Measurements from ENCODE around the gene MKI67.
"Not testable (repeated sequence)": the region's sequence is repeated elsewhere in the genome, so short reads cannot be mapped to it uniquely, and the experiment has no call there.

The MKI67 gene, protein sequence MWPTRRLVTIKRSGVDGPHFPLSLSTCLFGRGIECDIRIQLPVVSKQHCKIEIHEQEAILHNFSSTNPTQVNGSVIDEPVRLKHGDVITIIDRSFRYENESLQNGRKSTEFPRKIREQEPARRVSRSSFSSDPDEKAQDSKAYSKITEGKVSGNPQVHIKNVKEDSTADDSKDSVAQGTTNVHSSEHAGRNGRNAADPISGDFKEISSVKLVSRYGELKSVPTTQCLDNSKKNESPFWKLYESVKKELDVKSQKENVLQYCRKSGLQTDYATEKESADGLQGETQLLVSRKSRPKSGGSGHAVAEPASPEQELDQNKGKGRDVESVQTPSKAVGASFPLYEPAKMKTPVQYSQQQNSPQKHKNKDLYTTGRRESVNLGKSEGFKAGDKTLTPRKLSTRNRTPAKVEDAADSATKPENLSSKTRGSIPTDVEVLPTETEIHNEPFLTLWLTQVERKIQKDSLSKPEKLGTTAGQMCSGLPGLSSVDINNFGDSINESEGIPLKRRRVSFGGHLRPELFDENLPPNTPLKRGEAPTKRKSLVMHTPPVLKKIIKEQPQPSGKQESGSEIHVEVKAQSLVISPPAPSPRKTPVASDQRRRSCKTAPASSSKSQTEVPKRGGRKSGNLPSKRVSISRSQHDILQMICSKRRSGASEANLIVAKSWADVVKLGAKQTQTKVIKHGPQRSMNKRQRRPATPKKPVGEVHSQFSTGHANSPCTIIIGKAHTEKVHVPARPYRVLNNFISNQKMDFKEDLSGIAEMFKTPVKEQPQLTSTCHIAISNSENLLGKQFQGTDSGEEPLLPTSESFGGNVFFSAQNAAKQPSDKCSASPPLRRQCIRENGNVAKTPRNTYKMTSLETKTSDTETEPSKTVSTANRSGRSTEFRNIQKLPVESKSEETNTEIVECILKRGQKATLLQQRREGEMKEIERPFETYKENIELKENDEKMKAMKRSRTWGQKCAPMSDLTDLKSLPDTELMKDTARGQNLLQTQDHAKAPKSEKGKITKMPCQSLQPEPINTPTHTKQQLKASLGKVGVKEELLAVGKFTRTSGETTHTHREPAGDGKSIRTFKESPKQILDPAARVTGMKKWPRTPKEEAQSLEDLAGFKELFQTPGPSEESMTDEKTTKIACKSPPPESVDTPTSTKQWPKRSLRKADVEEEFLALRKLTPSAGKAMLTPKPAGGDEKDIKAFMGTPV (N-terminal part only)

DNA sequence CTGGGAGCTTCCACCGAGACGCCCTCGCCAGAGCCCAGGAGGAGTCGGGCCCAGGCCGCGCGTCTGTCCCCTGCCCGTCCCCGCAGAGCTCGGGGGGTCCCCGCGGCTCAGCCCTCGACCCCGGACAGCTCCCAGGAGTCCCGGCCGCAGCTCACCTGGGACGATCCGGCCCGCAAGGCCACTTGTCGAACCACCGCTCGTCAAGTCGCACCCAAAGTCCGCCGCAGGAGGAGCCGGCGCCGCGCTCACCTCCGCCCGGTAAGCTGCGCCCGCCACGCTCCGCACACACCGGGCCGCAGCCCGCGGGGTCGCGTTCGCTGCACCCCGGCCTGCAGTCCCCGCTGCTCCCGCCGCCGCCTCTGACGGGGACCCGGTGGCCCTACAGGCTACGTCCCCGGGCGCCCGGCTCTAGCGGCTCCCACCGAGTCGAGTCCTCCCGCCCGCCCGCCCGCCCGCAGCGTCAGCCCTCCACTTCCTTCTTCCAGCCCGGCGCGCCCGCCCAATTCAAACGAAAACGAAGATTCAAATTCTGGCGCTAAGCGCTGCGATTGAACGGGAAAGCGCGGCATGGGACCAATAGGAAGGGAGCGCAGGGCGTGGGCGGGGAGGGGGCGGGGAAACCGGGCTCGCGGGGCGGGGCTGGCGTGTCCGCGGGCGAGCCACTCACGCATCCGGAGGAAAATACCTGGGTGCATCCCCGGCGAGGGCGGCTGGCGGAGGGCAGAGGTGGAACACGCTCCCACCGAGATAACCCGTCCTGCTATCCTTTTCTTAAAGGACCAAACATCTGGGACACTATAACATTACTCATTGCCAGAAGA, at the start of gene MKI67:
Gene MKI67 (minus strand): TSS at position 480 of the 821 bp plus-strand sequence. CDS start 756 bp downstream, outside the sequence.
- DNase-seq (ENCODE audit: low read depth in 2 of 2) = peak; percentile 87 to 91

DNA sequence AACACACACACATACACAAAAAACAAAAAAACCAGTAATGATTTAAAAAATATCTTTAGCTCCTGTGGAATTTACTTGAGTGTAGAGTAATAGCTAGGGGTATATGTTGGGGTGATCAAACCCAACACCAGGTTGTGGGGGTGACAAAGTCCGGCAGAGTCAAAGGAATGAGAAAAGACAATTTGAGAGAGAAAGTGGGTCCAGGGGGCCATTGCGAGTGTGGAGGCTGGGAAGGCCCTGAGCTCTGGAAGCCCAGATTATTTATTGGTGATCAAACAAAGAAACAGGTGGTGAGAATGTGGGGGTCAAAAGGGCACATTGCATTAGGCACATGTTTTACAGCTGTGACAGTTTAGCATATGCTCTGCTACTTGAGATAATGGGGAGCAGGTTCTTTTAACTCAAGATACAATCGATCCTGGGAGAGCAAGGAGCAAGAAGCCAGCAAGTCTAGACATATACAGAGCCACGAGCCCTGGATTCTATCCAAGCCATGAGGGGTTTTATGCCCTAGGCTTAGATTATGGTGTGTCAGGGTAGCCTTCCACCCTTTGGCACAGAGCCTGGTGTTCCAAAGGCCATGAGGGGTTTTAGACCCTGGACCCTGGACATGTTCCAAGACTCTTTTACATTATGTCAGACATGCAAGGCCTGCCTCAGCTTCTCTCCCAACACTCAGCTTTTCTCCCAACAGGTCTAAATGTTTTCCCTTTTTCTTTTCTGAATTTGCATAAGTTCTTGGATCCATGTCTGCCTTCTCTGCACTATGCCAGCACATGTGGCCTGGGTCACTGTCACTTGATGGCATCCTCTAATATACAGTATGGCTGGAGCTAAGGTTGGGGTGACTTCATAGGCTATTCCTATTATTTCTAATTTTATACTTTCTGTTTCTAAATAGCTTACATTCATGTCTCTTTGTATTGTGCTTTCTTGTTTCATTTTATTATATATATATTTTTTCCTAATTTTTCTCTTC, 48.6 kb upstream of the MKI67 start:
- no peak for DNase-seq (ENCODE audit: low read depth in 2 of 2)

DNA sequence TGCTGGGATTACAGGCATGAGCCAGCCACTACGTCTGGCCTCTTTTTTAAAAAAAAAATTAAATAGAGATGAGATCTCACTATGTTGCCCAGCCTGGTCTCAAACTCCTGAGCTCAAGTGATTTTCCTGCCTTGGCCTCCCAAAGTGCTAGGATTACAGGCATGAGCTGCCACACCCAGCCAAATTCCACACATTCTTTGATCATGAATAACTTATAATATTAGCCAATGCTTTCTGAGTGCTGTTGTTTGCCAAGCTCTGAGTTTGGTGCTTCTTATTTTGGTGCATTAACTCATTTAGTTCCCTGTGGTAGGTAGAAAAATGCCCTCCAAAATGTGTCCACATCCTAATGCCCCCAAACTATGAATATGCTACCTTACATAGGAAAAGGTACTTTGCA, 47.2 kb upstream of the MKI67 start:
- DNase-seq (ENCODE audit: low read depth in 2 of 2) = no peak

DNA sequence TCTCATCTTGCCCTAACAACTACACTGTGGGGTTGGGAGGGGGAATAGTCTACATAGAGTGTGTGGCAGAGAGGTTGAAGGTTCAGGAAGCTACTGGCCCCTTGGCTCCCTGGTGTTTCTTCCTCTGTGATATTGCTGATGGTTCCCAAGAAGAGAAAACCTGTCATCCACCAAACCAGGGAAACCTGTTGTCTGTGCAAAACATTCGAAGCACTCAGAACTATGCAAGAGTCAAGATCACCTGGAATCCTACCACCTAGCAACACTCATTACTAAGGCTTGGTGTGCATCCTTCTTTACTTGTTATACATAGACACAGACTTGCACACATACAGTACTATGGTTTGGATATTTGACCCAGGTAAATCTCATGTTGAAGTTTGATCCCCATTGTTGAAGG, 46.5 kb upstream of the MKI67 start:
- no peak for DNase-seq (ENCODE audit: low read depth in 2 of 2)

DNA sequence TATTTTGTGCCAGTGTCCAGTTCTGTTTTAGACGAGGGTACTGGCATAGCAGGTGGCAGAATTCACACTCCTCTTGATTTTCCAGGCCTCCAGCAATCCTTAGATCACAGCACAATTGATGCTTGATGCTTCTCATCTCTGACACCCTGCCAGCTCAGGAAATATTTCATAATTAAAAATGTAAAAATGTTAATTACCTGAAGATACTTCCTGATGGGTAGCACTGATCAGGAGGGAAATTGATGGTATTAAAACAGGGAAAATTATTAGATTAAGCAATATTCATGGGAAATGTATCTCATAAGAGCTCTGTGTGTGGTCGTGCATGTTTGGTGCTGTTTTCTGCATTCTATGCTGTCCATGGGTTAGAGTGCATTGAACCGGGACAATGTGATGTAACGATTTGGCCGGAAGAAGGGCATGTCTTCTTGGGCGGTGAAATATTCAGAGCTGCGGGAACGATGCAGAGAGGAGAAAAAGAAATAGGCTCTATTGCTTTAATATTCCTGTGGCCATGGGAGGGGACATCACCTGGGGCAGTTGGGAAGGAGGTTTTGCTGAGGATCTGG, 43.7 kb upstream of the MKI67 start:
- no peak for DNase-seq (ENCODE audit: low read depth in 2 of 2)

DNA sequence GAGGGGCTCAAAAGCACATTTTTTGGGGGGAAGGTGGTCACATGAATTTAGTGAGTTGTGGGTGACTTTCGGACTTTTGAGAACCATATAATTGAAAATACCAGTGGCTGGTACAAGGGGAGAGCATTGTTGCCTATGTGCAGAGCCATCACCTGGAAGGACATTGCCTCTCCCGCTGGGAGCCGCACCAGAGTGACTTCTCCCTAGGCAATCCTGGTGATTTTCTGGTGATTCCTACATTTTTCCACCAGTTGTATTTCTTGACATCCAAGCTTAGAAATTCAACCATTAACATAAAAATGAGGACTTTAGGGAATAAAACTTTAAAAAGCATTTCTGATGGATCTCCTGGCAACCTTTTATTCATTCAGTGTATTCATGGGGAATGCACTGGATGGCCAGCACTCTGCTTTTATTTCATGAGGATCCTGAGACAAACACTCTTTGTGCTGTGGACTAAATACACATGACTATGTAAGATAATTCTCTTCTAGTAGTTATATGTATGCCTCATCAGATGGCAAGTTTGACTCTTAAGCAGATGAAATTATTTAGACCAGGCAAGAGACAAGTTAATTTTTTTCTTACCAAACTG, 41.8 kb upstream of the MKI67 start:
- DNase-seq (ENCODE audit: low read depth in 2 of 2) = no peak

DNA sequence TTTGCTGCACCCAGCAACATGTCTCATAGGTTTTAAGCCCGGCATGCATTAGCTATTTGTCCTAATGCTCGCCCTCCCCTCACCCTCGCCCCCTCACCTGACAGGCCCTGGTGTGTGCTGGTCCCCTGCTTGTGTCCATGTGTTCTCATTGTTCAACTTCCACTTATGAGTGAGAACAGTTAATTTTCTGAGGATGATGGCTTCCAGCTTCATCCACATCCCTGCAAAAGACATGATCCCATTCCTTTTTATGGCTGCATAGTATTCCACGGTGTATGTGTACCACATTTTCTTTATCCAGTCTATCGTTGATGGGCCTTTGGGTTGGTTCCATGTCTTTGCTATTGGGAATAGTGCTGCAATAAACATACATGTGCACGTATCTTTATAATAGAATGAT, 40.9 kb upstream of the MKI67 start:
- DNase-seq (ENCODE audit: low read depth in 2 of 2) = not testable (repeated sequence)

DNA sequence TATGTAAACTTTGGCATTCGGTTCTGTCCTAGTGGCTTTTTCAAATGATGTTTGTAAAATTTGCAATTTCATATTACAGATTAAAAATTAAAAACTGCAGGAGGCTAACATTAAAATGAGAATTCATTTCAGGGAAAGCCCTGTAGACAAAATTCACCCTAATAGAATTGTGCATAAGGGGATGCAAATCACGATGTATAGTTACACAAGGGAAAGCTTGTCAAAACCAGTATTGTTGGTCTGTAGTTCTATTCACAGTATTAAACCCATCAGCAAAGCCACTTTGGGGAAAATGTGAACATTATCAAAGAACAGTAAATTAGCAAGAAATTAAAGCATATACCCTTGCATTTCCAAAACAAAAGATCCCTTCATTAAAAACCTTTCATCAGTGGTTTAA, 39.9 kb upstream of the MKI67 start:
- no peak for DNase-seq (ENCODE audit: low read depth in 2 of 2)

DNA sequence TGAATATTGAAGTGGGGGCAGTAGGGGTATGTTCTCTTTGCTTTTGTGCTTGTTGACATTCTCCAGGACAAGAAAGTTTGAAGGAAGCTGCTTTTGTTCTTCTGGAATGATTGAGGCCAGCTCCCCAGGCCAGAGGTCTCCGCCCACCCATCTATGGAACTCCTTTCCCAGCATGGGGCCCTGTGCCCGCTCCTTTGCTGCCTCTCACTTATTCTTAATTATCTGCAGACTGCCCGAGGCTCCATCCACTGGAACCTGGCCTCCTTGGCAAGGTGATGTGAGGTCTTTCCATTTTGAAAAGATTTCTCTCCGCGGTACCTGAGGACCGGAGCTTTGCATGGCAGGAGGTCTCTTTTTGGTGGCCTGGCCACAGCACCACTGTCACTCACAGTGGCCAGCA, 39.3 kb upstream of the MKI67 start:
- DNase-seq (ENCODE audit: low read depth in 2 of 2) = no peak

DNA sequence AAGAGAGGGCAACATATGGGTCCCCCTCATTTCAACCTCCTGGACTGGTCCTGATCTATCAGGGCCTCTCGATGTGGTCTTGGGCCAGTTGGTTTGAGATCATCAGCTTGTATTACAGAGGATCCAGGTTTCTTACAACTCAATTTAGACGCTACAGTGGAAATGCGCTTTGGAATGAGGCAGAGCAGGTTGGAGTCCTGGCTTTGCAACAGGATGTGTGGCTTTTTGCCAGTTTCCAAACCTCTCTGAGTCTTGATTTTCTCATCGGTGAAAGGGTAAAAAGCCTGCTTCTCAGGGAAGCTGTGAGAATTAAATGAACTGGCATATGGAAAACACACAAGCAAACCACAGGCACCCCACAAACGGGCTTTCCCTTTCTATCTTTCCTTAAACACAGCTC, 37.5 kb upstream of the MKI67 start:
- DNase-seq (ENCODE audit: low read depth in 2 of 2) = no peak

DNA sequence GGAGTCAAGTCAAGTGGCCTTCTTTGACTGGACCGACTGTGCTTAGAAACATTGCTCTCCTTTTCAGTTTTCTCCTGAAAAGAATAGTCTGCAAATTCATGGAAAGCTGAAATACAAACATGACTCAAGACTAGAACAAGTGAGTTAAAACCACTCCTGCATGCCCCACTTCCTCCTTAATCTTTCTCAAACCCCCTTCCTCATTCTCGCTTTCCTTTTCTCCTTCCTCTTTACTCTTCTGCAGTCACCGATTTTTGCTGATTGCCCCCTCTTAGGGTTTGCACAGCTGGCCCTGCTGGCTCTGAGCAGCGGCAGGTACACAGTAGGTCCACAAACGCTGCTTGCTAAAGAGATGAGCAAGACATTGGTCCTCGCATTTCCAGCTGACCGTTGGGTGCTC, 34.8 kb upstream of the MKI67 start:
- DNase-seq (ENCODE audit: low read depth in 2 of 2) = no peak

DNA sequence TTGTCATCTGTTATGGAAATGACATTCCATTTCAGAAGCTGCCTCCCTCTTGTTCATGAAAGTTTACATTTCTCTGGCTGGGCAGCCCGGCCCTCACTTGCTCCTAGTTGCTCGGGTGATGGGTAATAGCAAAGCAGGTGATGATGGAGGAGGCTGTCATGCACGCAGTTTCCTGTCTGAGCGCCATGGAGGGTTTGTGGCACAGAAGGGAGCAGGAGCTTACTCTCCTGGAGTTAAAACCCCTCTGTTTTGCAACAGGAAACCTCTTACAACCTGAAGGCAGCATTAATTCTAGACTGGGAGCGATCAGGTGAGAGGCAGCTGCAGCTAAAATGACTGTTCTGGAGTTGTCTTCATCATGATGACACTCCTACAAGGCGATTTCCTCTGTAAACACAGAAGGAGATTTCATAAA, 34.1 kb upstream of the MKI67 start:
- DNase-seq (ENCODE audit: low read depth in 2 of 2) = no peak

DNA sequence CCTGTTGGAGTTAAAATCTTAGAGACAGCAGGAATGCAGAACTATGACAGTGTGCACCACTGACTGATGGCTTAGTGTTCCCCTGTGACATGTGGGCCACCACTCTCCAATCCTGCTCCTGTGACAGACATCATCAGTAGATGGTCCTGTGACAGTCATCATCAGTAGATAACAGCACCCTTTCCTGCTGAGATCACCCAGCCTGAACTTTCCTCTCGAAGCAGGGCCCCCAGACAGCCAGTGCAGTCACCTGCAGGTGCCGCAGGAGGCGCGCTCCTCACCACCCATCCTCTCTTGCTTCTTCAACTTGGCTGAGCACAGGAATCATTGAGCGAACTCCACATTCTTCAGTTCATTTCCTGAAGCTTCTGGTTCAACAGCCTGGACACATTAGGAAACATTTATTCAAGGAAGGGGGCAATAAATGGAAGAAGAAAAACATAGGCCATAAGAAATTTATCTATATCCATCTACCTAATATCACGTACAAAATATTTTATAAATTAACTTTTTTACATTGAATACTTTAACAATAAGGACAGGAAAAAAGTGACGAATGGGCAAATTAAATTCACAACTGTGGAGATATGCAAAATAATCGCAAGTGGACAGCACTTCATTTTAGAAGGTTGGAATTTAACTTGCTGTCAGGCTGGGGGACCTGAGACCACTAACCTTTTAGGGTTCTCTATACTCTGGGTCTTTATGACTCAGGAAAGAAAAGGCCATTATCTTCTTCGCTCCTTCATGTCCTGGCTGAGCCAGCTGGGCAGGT, 32.0 kb upstream of the MKI67 start:
- DNase-seq (ENCODE audit: low read depth in 2 of 2) = no peak

DNA sequence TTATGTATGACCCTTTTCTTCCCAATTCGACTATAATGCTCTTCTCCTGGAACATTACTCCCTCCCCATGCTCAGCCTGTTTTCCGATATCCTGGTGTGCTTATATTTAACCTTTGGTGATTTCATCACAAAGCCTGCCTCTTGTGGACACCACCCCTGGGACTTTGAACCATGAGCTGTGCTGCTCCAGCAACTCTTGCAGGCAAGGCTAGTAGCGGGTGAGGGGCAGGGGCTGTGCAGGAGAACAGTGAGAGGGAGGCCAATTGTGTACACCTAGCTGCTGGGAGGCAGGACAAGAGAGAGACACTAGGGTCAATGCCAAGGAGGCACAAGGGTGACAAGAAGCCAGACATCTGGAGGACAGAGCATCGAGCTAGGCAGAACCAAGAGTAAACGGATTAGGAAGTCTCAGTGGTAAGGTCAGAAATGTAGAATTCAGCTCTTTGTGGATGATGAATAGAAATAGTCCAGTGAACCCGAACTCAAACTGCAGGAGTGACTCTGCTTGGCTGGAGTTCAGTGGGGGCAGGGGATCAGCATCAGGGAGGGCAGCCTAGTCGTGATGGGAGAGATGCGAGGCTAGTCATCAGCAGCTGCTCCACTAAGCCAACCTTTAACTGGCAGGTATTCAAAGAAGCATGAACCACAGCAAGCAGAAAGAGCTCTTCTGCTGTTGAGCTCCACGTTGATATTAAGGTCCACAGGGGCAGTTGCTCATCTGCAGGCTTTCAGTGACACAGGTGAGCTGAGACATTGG, 31.0 kb upstream of the MKI67 start:
- DNase-seq (ENCODE audit: low read depth in 2 of 2) = no peak

DNA sequence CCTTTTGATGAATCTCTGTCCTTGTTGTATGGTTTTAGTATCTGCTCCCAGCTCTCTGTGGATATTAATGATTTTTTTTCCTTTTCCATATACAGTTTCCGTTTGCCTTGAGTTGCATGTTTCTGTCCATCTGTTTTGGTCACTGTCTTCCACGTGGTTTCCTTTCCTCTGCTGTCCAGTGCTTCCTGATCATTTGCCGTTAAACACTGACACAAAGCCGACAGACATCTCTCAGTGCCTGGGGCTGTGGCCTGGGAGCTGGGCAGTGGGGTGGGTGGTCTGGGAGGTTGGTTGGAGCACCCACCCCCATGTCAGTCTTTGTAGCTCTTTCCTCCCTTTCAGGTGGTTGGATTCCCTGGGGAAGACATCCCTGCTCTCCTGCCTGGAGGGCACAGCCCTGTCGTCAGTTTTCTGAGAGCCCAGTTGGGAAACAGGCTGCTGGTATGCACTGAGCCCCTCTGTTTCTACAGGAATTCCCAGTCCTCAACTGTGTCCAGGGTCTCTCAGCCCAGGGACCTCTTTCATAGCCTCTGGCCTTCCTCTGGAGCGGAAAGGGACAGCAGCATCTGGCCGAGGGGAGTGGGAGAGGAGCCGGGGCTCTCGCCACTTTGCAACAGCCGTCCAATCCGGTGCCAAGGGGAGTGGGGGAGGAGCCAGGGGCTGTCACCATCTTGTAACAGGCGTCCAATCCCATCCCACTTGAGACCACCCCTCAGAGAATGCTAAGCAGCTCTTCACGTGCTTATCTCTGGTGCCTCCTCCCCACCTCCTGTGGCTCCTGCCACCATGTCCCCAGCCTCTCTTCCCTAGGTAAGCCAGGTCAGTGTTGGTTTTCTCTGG, 26.7 kb upstream of the MKI67 start:
- DNase-seq (ENCODE audit: low read depth in 2 of 2) = no peak

DNA sequence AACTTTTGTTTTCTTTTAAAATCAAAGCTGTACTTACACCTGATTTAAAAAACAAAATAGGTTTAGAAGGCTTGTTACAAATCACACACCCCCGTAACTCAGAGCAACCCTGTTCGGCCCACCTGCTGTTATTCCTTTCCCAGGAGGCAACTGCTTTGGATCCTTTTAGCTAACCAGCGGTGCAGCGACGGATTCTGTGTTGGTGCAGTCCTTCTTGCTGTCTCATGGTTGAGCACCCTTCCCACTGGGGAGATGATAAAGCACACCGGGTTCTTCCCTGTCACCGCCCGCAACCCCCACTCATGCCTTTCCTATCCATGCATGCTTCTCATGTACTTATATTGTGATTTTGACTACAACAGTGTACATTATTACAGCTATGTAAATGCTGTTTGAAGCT, 24.8 kb upstream of the MKI67 start:
- no peak for DNase-seq (ENCODE audit: low read depth in 2 of 2)

DNA sequence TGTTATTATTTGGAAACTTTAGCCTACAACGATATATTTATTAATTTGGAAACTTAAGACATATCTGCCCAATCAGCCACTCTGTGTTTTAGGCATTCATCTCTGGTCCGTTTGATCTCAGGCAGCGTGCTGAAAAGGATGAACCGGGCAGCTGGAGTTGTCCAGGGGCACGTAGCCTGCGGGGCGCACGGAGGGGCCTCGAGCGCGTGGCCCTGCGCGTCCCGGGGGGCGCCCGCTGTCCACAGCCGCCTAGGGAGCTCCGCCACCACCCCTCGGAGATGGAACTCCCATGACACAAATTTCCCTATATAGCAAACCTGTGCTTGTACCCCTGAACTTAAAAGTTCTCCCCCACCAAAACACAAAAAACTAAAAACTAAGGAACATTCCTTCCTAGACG, 24.3 kb upstream of the MKI67 start:
- no peak for DNase-seq (ENCODE audit: low read depth in 2 of 2)
